GM15510 (cell line): ENCODE measurements around the gene ARPC4.

Experiments
- POLR2A ChIP-seq: IDR thresholded peaks from 3 replicates; pipeline ENCODE4 v1.6.1; 2011; ENCODE audit warnings: borderline replicate concordance; ENCODE audit not compliant: insufficient read length; ENCODE audit errors: extremely low read depth

ARPC4 gene

GRCh38 chr3:9843715-9844438 lies 51.0 kb downstream of the ARPC4 start, which contains the start of gene RPUSD3:
Gene RPUSD3, minus strand, starts transcription at chr3:9844008. Its CDS starts 18 bp downstream, at chr3:9843990.
- TF ChIP-seq POLR2A: peak; percentile 84

GRCh38 chr3:9846231-9846630 lies 53.3 kb downstream of the ARPC4 start:
- no peak for TF ChIP-seq POLR2A

GRCh38 chr3:9846931-9847488 lies 54.1 kb downstream of the ARPC4 start:
- TF ChIP-seq POLR2A: no peak

- no peak for TF ChIP-seq POLR2A
These were observed 59.6 kb downstream of the ARPC4 start for GRCh38 chr3:9852528-9852927.

- TF ChIP-seq POLR2A: no peak
These were observed 62.7 kb downstream of the ARPC4 start for GRCh38 chr3:9855594-9855993.
